Right lobe of liver (tissue), 4 donors: ENCODE data around the gene C11orf98.

Experiments
- POLR2A ChIP-seq: fragments of 450-650 bp; IDR thresholded peaks from one replicate; pipeline ENCODE4 v1.6.1; 2017; ENCODE audit warnings: antibody characterized with exemption, mild to moderate bottlenecking
- TF ChIP-seq, protein P1 (sequence below), 4 donors: fragments of 200-600 bp in 3 of 4; fragments of 450-650 bp in 1 of 4; IDR thresholded peaks; one replicate each; pipeline versions ENCODE4 v1.5.1 to v1.8.0; 2016 to 2022; ENCODE audit warnings: antibody characterized with exemption in 4 of 4, mild to moderate bottlenecking in 2 of 4
- donor health status: DM: no; HTN: no; CAD: no.
- donor health status: DM: no; HTN: no; CAD: no.
- donor health status: DM: no; HTN: yes; CAD: no.

DNA sequence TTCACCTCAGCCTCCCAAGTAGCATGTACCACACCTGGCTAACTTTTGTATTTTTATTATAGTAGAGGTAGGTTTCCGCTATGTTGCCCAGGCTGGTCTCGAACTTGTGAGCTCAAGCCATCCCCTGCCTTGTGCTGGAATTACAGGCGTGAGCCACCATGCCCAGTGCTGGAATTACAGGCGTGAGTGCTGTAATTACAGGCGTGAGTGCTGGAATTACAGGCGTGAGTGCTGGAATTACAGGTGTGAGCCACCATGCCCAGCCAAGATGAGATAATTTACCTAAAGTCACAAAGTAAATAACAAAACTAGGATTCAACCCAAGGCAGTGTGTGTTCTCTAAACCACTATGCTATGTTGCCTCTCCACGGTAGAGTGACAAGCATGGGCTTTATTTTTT is 17.5 kb upstream of the C11orf98 start:
- TF ChIP-seq, protein P1, sequence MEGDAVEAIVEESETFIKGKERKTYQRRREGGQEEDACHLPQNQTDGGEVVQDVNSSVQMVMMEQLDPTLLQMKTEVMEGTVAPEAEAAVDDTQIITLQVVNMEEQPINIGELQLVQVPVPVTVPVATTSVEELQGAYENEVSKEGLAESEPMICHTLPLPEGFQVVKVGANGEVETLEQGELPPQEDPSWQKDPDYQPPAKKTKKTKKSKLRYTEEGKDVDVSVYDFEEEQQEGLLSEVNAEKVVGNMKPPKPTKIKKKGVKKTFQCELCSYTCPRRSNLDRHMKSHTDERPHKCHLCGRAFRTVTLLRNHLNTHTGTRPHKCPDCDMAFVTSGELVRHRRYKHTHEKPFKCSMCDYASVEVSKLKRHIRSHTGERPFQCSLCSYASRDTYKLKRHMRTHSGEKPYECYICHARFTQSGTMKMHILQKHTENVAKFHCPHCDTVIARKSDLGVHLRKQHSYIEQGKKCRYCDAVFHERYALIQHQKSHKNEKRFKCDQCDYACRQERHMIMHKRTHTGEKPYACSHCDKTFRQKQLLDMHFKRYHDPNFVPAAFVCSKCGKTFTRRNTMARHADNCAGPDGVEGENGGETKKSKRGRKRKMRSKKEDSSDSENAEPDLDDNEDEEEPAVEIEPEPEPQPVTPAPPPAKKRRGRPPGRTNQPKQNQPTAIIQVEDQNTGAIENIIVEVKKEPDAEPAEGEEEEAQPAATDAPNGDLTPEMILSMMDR (IDR thresholded peaks at IDR 0.05) = no peak
- no peak for TF ChIP-seq POLR2A
